ENCODE measurements around the gene TSPAN33.

DNA sequence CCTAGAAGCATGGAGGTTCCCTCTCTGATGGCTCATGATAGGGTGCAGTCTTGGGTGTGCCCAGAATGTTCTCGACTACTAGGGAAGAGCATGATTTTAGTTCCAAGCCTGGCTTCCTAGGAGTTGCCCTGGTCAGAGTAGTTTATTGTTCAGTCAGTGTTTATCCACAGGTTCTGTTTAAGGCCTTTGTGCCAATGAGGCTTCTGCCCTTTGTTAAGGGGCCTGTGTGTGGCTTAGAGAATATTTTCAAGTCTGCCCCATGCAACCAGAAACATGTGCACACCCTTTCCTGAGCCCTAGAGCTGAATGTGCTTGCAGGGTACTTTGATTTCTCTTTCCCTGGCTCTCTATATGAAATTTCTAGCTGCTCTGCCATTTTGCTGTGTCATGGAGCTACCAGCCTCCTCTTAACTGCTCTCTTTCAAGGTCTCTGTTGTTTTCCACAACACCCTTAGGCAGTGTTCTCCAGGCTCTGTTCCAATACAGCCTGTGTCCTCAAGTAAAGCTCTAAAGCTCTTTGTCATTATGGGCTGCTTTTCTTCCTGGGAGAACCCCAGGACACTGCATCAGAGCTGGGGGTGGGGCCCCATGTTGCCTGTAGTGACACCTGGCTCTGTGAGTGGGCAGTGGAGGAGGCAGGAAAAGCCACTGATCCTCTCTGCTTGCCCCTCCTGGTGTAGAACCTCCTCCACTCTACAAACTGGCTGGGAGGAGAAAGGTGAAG lies 34.1 kb upstream of the TSPAN33 start:
- TF ChIP-seq, protein P1, sequence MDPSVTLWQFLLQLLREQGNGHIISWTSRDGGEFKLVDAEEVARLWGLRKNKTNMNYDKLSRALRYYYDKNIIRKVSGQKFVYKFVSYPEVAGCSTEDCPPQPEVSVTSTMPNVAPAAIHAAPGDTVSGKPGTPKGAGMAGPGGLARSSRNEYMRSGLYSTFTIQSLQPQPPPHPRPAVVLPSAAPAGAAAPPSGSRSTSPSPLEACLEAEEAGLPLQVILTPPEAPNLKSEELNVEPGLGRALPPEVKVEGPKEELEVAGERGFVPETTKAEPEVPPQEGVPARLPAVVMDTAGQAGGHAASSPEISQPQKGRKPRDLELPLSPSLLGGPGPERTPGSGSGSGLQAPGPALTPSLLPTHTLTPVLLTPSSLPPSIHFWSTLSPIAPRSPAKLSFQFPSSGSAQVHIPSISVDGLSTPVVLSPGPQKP (IDR thresholded peaks at IDR 0.05; ENCODE audit: low read depth, low read length) = no peak
- TF ChIP-seq WRNIP1 (IDR thresholded peaks at IDR 0.05; ENCODE audit: borderline replicate concordance, low read depth, low read length) = no peak
- TF ChIP-seq POLR2A (IDR thresholded peaks at IDR 0.05; ENCODE audit: low read depth, low read length) = no peak
- TF ChIP-seq, protein P2, sequence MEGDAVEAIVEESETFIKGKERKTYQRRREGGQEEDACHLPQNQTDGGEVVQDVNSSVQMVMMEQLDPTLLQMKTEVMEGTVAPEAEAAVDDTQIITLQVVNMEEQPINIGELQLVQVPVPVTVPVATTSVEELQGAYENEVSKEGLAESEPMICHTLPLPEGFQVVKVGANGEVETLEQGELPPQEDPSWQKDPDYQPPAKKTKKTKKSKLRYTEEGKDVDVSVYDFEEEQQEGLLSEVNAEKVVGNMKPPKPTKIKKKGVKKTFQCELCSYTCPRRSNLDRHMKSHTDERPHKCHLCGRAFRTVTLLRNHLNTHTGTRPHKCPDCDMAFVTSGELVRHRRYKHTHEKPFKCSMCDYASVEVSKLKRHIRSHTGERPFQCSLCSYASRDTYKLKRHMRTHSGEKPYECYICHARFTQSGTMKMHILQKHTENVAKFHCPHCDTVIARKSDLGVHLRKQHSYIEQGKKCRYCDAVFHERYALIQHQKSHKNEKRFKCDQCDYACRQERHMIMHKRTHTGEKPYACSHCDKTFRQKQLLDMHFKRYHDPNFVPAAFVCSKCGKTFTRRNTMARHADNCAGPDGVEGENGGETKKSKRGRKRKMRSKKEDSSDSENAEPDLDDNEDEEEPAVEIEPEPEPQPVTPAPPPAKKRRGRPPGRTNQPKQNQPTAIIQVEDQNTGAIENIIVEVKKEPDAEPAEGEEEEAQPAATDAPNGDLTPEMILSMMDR (IDR thresholded peaks at IDR 0.05 in 2 of 3, conservative IDR thresholded peaks at IDR 0.05 in 1 of 3; ENCODE audit: control insufficient read depth in 2 of 3, extremely low read depth in 1 of 3, insufficient read depth in 1 of 3, low read depth in 3 of 3, low read length in 3 of 3) = no peak
- TF ChIP-seq SIN3A (IDR thresholded peaks at IDR 0.05; ENCODE audit: low read depth, low read length) = no peak
- TF ChIP-seq ATF2 (IDR thresholded peaks at IDR 0.05; ENCODE audit: low read length) = no peak

All from GM12878 (cell line).